ENCODE results near the gene SNRNP200. TPM values are rescaled to one million over a fixed set of nuclear protein-coding genes. Genes with fewer than 3 reads are reported as not detected.
A peak's percentile ranks its signal among the peaks of the same experiment; 100 is the strongest.
"Not testable (repeated sequence)": the region's sequence is repeated elsewhere in the genome, so short reads cannot be mapped to it uniquely, and the experiment has no call there.

The SNRNP200 gene
- total RNA-seq, 1 experiment from 2014 or later, result 34.9 TPM

- DNase-seq (ENCODE audit: low read depth), result no peak
Observed at GRCh38 chr2:96274355-96275056, 30.8 kb downstream of the SNRNP200 start.

- DNase-seq (ENCODE audit: low read depth), result no peak
Observed at GRCh38 chr2:96273763-96274162, 31.6 kb downstream of the SNRNP200 start.

- no peak for DNase-seq (ENCODE audit: low read depth)
Observed at GRCh38 chr2:96271995-96272394, 33.4 kb downstream of the SNRNP200 start.

- DNase-seq (ENCODE audit: low read depth), result peak; percentile 54
Observed at GRCh38 chr2:96267159-96267971, 38.0 kb downstream of the SNRNP200 start.

- peak; percentile 99 for DNase-seq (ENCODE audit: low read depth)
Observed at GRCh38 chr2:96265840-96266679, 39.3 kb downstream of the SNRNP200 start, which contains the start of the genes CIAO1 and TMEM127. TSS of gene CIAO1 (plus strand) at chr2:96266225. CDS start at chr2:96266351, 126 bp downstream. TSS of gene TMEM127 (minus strand) at chr2:96265997. CDS start at chr2:96265381, 616 bp downstream.

GRCh38 chr2:96265349-96265839 lies 40.0 kb downstream of the SNRNP200 start:
- DNase-seq (ENCODE audit: low read depth), result peak; percentile 32

- peak; percentile 35 for DNase-seq (ENCODE audit: low read depth)
Observed at GRCh38 chr2:96264656-96265348, 40.5 kb downstream of the SNRNP200 start.

- no peak for DNase-seq (ENCODE audit: low read depth)
Observed at GRCh38 chr2:96264086-96264485, 41.3 kb downstream of the SNRNP200 start.

GRCh38 chr2:96262306-96262705 lies 43.0 kb downstream of the SNRNP200 start:
- DNase-seq (ENCODE audit: low read depth), result no peak

- DNase-seq (ENCODE audit: low read depth), result no peak
Observed at GRCh38 chr2:96261328-96262003, 43.9 kb downstream of the SNRNP200 start.

- peak; percentile 89 for DNase-seq (ENCODE audit: low read depth)
Observed at GRCh38 chr2:96260387-96261260, 44.7 kb downstream of the SNRNP200 start.

- no peak for DNase-seq (ENCODE audit: low read depth)
Observed at GRCh38 chr2:96259497-96259921, 45.8 kb downstream of the SNRNP200 start.

- no peak for DNase-seq (ENCODE audit: low read depth)
Observed at GRCh38 chr2:96258166-96259022, 47.0 kb downstream of the SNRNP200 start.

- not testable (repeated sequence) for DNase-seq (ENCODE audit: low read depth)
Observed at GRCh38 chr2:96257744-96258143, 47.6 kb downstream of the SNRNP200 start.

- DNase-seq (ENCODE audit: low read depth), result no peak
Observed at GRCh38 chr2:96256611-96257113, 48.7 kb downstream of the SNRNP200 start.

- no peak for DNase-seq (ENCODE audit: low read depth)
Observed at GRCh38 chr2:96254571-96254970, 50.8 kb downstream of the SNRNP200 start.

- no peak for DNase-seq (ENCODE audit: low read depth)
Observed at GRCh38 chr2:96253006-96253405, 52.3 kb downstream of the SNRNP200 start.

- DNase-seq (ENCODE audit: low read depth), result no peak
Observed at GRCh38 chr2:96252526-96252925, 52.8 kb downstream of the SNRNP200 start.
